Measurements from ENCODE around the gene DUSP7.

- no peak for TF ChIP-seq TAF1 (IDR thresholded peaks at IDR 0.05; ENCODE audit: borderline replicate concordance, low read depth, low read length)
- no peak for TF ChIP-seq POLR2A (IDR thresholded peaks at IDR 0.05; ENCODE audit: low read depth, low read length)
Observed at GRCh38 chr3:52038227-52038626, 18.1 kb downstream of the DUSP7 start.
